H7 (cell line): ENCODE measurements around the gene RS1. TPM values are rescaled to one million over a fixed set of nuclear protein-coding genes. Genes with fewer than 3 reads are reported as not detected.

Source experiments
- DNase-seq: peaks from one replicate; pipeline ENCODE4 v3.0.0; 2012
- H3K27me3 ChIP-seq: 2 replicates; pipeline ENCODE4 v1.6.0; 2011; ENCODE audit warnings: mild to moderate bottlenecking, low read length; ENCODE audit not compliant: control insufficient read depth, insufficient read depth
- H3K36me3 ChIP-seq: replicated peaks from 2 replicates; pipeline ENCODE4 v1.5.1; 2011; ENCODE audit warnings: low read length; ENCODE audit not compliant: control insufficient read depth, insufficient read depth
- H3K4me3 ChIP-seq: 2 replicates; pipeline ENCODE4 v1.5.1; 2011; ENCODE audit warnings: low read depth, mild to moderate bottlenecking, control low read depth, low read length, moderate library complexity; ENCODE audit not compliant: insufficient read depth
- total RNA-seq: library from RNA; depleted of rRNA; stranded (reverse); fragments of >200 nt; shearing (Covaris generic); gene quantifications from 2 replicates; pipeline ENCODE4 v1.2.3, GENCODE V29; 2014; rRNA removed

The RS1 gene
- total RNA-seq, 1 experiment from 2014 or later = not detected

GRCh38 chrX:18594079-18594478 is 77.8 kb downstream of the RS1 start:
- no peak for DNase-seq
- no peaks in the 10 kb centered on the region for H3K27me3 ChIP-seq
- H3K4me3 ChIP-seq = no peak overlapping the region
- H3K36me3 ChIP-seq = no peaks in the 10 kb centered on the region

- no peaks in the 10 kb centered on the region for H3K27me3 ChIP-seq
- no peak overlapping the region for H3K4me3 ChIP-seq
- H3K36me3 ChIP-seq = no peaks in the 10 kb centered on the region
- DNase-seq = no peak
Observed at GRCh38 chrX:18591834-18592233, 80.1 kb downstream of the RS1 start.

Other genes starting within 250 kb of the RS1 start
- 7.0 and 9.5 TPM in 2 replicates for gene CDKL5, start 246.5 kb downstream of the RS1 start, total RNA-seq
- 0.10 and 0.37 TPM in 2 replicates for gene PPEF1, start 35.5 kb upstream of the RS1 start, total RNA-seq